HG03196 (cell line): ENCODE measurements around the gene CEACAM1.
"Not testable (repeated sequence)": the region's sequence is repeated elsewhere in the genome, so short reads cannot be mapped to it uniquely, and the experiment has no call there.

ENCODE experiments used
- ATAC-seq: cut with Tn5 transposase; IDR thresholded peaks from one replicate; pipeline ENCODE4 v1.9.1; 2021; ENCODE audit not compliant: unreplicated experiment

Gene CEACAM1

GRCh38 chr19:42477933-42478332, 50.3 kb downstream of the CEACAM1 start:
- no peak for ATAC-seq

DNA sequence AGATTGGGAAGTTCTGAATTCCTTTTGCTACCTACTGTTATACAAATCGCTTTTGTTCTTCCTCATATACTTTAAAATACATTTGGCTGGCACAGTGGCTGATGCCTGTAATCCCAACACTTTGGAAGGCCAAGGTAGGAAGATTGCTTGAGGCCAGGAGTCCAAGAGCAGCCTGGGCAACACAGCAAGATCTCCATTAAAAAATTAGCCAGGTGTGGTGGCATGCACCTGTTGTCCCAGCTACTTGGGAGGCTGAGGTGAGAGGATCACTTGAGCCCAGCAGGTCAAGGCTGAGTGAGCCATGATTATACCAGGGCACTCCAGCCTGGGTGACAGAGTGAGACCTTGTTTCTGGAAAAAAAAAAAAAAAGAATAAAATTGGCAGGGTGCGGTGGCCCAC, 51.2 kb downstream of the CEACAM1 start:
- no peak for ATAC-seq

GRCh38 chr19:42475366-42475765, 52.9 kb downstream of the CEACAM1 start:
- ATAC-seq: no peak

DNA sequence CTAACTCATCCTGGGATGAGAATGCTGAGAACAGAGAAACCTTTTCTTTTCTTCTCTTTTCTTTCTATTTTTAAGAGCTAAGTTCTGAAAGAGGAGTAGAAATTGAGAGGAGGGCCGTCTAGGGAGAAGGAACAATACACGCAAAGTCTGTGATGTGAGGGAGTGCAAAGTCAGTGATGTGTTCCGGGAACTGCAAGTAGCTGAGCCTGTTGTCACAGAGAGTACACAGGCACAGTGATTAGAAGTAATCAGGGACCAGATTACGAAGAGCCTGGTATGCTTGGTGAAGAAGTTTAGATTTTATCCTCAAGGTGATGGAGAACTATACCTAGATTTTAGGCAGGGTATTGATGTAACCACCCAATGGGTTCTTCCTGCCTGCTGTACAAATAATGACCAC, 53.5 kb downstream of the CEACAM1 start:
- ATAC-seq: no peak

- no peak for ATAC-seq
Observed at GRCh38 chr19:42473686-42474085, 54.6 kb downstream of the CEACAM1 start.

GRCh38 chr19:42472402-42473147, 55.7 kb downstream of the CEACAM1 start:
- no peak for ATAC-seq

DNA sequence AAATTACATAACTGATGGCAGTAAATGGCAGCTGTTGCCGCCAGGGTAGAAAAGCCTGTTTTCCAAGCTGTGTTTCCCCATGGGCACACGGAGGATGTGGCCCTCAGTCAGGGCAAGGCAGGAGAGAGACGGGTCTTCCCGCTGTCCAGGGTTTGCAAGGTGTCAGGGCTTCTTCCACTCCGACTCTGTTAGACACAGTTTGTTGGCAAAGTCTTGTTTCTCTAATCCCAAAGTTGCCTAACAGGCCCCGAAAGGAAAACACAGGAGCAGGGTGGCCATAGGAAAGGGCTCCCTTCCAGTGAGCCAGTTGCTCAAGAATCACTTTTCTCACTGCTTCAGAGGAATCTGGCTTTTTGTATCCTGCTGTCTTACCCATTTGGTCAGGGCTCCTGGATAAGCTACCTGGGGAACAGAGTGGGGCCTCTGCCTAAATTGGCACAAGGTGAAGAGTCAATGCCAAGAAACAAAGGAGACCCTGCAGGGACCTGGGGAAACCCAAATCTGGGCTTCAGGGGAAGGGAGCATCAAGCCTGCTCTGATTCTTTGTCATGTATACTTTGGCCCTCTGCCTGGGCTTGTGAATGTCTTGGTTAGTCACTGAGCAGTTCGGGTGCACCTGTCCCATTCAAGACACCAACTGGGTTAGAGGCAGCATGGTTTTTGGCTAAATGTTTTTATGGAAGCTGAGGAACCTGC, 56.6 kb downstream of the CEACAM1 start:
- no peak for ATAC-seq

- ATAC-seq: no peak
Observed at GRCh38 chr19:42469311-42470235, 58.7 kb downstream of the CEACAM1 start.

- ATAC-seq: no peak
Observed at GRCh38 chr19:42468273-42468796, 59.9 kb downstream of the CEACAM1 start.

DNA sequence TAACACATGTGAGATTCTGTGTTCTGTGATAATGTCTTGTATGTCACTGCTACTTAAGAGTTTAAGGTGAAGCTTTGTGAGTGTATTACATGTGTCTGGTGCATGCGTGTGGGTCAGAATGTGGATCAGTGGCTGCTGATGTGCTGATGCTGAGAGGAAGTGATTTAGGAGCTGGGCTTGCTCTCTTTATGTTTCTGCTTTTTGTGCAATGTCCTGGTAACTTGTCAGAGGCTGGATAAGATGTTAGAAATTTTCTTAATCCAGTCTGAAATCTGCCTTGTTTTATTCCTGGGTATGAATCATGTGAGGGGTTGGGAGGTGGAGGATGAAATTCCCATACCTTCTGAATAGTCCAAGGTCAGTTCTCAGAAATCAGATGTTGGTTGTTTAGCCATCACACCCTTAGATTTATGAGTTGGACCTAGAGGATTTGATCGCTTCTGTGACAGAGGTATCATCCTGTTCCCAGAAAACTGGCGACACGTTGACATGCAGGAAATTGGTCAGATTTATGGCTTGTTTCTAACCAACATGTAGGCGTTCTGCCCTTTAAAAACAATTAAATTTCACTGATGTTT, 61.0 kb downstream of the CEACAM1 start:
- no peak for ATAC-seq

- no peak for ATAC-seq
Observed at GRCh38 chr19:42466521-42467182, 61.6 kb downstream of the CEACAM1 start.

DNA sequence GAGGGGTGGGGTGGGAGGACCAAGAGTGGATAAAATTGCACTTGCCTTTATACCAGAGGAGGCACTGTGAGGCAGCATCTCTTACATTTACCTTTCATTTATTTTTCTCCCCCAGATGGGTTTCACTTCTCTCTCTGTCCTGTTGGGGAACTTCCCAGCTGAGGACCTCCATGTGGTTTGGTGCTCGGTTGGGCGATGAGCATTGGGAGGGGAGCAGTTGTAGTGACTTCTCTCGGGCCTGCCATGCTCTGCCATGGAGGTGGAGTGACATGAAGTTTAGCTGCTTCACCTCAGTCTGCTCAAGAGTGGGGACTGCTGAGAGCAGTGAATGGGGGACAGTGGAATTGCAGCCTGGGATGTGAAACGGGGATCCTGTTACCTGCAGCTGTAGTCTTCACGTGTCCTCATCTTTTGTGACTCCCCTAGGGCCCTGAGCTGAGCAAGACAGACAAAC, 62.4 kb downstream of the CEACAM1 start:
- ATAC-seq: peak; percentile 64

- no peak for ATAC-seq
Observed at GRCh38 chr19:42461700-42462324, 66.5 kb downstream of the CEACAM1 start.

- not testable (repeated sequence) for ATAC-seq
Observed at GRCh38 chr19:42461231-42461630, 67.0 kb downstream of the CEACAM1 start.

GRCh38 chr19:42459926-42460325, 68.4 kb downstream of the CEACAM1 start:
- ATAC-seq: no peak
